Right hindlimb (tissue), 1 donor: ENCODE data around the gene WASHC2C.
"Not testable (repeated sequence)": the region's sequence is repeated elsewhere in the genome, so short reads cannot be mapped to it uniquely, and the experiment has no call there.

Experiments used
- DNase-seq: peaks from one replicate; pipeline ENCODE4 v3.0.0-alpha.2; 2018

Gene WASHC2C

GRCh38 chr10:45771757-45772461 lies 44.8 kb downstream of the WASHC2C start:
- DNase-seq = not testable (repeated sequence)

- not testable (repeated sequence) for DNase-seq
Measured at GRCh38 chr10:45786217-45786616, 59.2 kb downstream of the WASHC2C start.

- DNase-seq = not testable (repeated sequence)
Measured at GRCh38 chr10:45787212-45787741, 60.2 kb downstream of the WASHC2C start.

- not testable (repeated sequence) for DNase-seq
Measured at GRCh38 chr10:45789991-45790390, 62.9 kb downstream of the WASHC2C start.

- not testable (repeated sequence) for DNase-seq
Measured at GRCh38 chr10:45790694-45791426, 63.8 kb downstream of the WASHC2C start.

GRCh38 chr10:45794761-45795160 lies 67.7 kb downstream of the WASHC2C start:
- not testable (repeated sequence) for DNase-seq

GRCh38 chr10:45803060-45804010 lies 76.3 kb downstream of the WASHC2C start:
- not testable (repeated sequence) for DNase-seq

- not testable (repeated sequence) for DNase-seq
Measured at GRCh38 chr10:45804996-45805395, 77.9 kb downstream of the WASHC2C start.

- DNase-seq = no peak
Measured at GRCh38 chr10:45809837-45810236, 82.8 kb downstream of the WASHC2C start.

- DNase-seq = no peak
Measured at GRCh38 chr10:45811075-45811474, 84.0 kb downstream of the WASHC2C start.

- DNase-seq = not testable (repeated sequence)
Measured at GRCh38 chr10:45812959-45813358, 85.9 kb downstream of the WASHC2C start.

GRCh38 chr10:45814146-45814545 lies 87.1 kb downstream of the WASHC2C start:
- DNase-seq = not testable (repeated sequence)

GRCh38 chr10:45817130-45817859 lies 90.2 kb downstream of the WASHC2C start:
- DNase-seq = no peak

- no peak for DNase-seq
Measured at GRCh38 chr10:45817912-45818311, 90.8 kb downstream of the WASHC2C start.

- DNase-seq = no peak
Measured at GRCh38 chr10:45819552-45819951, 92.5 kb downstream of the WASHC2C start.

- not testable (repeated sequence) for DNase-seq
Measured at GRCh38 chr10:45820107-45820830, 93.2 kb downstream of the WASHC2C start.

GRCh38 chr10:45822918-45823317 lies 95.9 kb downstream of the WASHC2C start:
- not testable (repeated sequence) for DNase-seq
